A549 (cell line): Measurements from ENCODE around the gene EIF4E2.

Experiments used
- CHD4 ChIP-seq: fragments of 200-600 bp; sonication (generic); IDR thresholded peaks from 2 replicates; pipeline ENCODE4 v1.6.1; 2016; ENCODE audit warnings: antibody characterized with exemption, mild to moderate bottlenecking, borderline replicate concordance
- CTCF ChIP-seq: fragments of >200 bp; sonication (Bioruptor Twin); formaldehyde crosslinking; IDR thresholded peaks from 3 replicates; pipeline ENCODE4 v1.5.1; 2016
- MAFK ChIP-seq: fragments of 450-650 bp; IDR thresholded peaks from 2 replicates; pipeline ENCODE4 v1.6.1; 2014; ENCODE audit not compliant: partially characterized antibody
- MAX ChIP-seq: IDR thresholded peaks from 2 replicates; pipeline ENCODE4 v1.6.1; 2012
- POLR2A ChIP-seq: IDR thresholded peaks from 2 replicates; pipeline ENCODE4 v1.6.1; 2012; ENCODE audit warnings: mild to moderate bottlenecking, low read length
- RAD21 ChIP-seq, 2 experiments: fragments of >200 bp in 1 of 2; sonication (Bioruptor Twin) in 1 of 2; formaldehyde crosslinking in 1 of 2; IDR thresholded peaks in 1 of 2; conservative IDR thresholded peaks in 1 of 2; 2 replicates in 1 of 2; 3 replicates in 1 of 2; pipeline ENCODE4 v1.6.1; 2012 to 2018; ENCODE audit warnings: inconsistent platforms in 1 of 2
- RCOR1 ChIP-seq: fragments of 150-350 bp; IDR thresholded peaks from 2 replicates; pipeline ENCODE4 v1.6.1; 2014; ENCODE audit warnings: antibody characterized with exemption, low read length, low read depth
- RFX5 ChIP-seq: fragments of 450-650 bp; IDR thresholded peaks from 2 replicates; pipeline ENCODE4 v1.7.1; 2014; ENCODE audit warnings: antibody characterized with exemption, mild to moderate bottlenecking, moderate library complexity
- SMC3 ChIP-seq: fragments of >200 bp; sonication (Bioruptor Twin); formaldehyde crosslinking; IDR thresholded peaks from 3 replicates; pipeline ENCODE4 v1.6.1; 2018; ENCODE audit warnings: inconsistent platforms
- ZFP36 ChIP-seq: fragments of 450-650 bp; IDR thresholded peaks from 2 replicates; pipeline ENCODE4 v1.6.1; 2014; ENCODE audit warnings: borderline replicate concordance; ENCODE audit not compliant: partially characterized antibody

- TF ChIP-seq RAD21 (conservative IDR thresholded peaks at IDR 0.05 in 1 of 2, IDR thresholded peaks at IDR 0.05 in 1 of 2) (no peak), MAX (no peak), ZFP36 (no peak), RCOR1 (no peak), CTCF (no peak), POLR2A (no peak), CHD4 (no peak), SMC3 (no peak), MAFK (no peak), RFX5 (no peak)
Measured at GRCh38 chr2:232508251-232508650, 42.2 kb upstream of the EIF4E2 start.
